NCI-H2196 (cell line): Measurements from ENCODE around the gene KCNMB1.

ENCODE experiments used
- DNase-seq: peaks from one replicate; lab custom pipeline; 2025; ENCODE audit not compliant: unreplicated experiment; lab: John Stamatoyannopoulos, UW

KCNMB1 gene

GRCh38 chr5:170416526-170416925 is 27.4 kb upstream of the KCNMB1 start:
- DNase-seq: no peak

DNA sequence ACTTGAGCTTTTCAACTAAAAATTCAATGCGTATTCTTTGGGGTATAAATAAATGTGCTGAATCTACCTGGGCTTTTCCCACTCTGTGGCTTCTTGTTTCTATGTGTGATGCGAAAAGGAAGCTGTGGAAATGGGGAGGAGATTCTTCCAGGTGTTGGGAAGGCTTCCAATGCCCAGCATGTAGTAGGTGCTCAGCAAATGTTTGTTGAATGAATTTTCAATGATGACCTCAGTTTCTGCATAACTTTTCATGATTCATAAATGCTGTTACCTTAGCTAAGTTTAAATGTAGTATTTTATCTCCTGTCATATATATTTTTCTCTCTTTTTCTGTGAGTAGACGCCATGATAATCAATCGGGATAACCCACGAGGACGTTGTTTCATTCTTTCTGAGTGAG is 25.6 kb upstream of the KCNMB1 start:
- DNase-seq: no peak

DNA sequence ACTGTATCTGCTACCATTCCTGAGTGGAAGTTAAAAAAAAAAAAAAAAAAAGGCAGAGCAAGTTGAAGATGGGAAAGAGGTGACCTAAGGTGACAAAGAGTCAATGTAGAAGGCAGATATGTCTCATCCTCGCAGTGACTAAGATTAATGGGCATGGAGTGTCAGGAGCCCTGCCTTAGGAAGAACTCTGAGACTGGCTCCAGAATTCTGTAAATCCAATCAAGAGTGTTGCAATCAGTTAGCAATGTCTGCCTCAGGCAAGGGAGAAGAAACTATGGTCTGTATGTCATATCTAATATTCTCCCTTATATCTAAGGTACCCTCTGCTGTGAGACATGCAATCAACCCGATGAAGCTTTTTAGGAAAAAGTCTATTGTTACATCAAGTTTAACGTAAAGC is 24.7 kb upstream of the KCNMB1 start:
- DNase-seq: no peak

DNA sequence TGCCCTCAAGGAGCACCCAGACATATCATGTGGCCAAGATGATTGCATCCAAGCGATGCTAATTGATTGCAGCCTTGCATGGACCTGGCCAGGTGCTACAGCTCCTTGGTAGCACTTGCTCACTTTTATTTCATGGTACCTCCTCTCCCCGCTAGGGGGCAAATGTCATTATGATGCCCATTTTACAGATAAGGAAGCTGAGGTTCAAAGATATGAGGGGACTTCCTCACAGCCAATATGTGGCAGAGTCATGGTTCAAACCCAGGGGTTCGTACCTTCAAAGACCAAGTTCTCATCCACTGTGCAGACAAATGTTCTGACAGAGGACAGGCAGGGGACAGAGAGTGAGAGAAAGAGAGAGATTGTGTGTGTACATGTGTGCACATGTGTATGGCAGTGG is 21.9 kb upstream of the KCNMB1 start:
- DNase-seq: no peak

DNA sequence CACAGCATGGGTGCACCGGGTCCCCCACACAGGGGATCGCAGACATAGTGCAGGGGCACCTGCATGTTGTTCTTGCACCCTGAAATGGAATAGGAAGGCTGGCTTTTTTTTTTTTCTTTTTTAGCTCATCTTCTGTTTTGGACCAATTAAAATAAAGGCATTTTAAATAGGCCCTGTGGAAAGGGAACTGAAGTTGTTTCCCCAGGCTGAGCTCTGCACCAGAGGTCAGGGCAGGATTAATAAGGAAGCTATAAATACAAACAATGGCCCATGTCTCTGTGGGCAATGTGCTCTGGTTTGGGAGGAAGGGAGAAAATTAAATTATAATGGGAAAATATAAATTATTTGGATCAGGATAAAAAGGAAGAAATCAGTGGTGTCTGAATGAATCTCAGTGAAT is 21.2 kb upstream of the KCNMB1 start:
- no peak for DNase-seq

DNA sequence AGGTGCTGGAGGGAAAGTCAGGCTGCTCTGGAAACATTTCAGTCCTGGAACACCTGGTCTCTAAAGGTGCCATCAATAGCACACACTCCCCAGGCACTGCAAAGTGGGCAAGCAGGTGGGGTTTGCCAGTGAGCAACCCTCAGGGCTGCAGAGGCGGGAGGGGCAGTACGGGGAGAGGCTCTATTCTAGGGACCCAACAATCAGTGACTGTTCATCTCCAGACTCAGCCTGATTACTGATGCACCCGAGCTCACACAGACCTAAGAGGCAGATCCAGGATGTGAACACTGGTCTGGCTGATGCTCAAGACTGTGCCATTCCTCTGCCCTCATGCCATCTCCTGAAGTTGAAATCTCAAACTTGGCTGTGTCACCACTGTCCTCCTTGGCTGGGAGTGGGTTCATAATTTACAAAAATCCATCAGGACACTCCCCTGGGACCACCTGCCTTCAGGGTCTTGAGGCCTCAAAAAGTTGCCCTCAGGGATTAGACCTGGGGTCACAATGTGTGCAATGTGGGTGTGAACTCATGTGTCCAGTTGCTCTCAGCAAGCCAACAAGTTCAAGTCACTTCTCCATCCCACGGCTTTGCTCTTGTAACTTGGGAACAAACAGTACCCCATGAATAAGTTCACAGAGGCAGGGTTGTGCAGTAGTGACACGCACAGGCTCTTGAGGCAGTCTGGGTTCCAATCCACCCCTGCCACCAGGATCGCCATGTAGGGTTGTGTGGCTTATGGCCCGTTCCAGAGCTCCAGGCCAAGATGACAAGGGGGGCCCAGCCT is 19.9 kb upstream of the KCNMB1 start:
- no peak for DNase-seq

DNA sequence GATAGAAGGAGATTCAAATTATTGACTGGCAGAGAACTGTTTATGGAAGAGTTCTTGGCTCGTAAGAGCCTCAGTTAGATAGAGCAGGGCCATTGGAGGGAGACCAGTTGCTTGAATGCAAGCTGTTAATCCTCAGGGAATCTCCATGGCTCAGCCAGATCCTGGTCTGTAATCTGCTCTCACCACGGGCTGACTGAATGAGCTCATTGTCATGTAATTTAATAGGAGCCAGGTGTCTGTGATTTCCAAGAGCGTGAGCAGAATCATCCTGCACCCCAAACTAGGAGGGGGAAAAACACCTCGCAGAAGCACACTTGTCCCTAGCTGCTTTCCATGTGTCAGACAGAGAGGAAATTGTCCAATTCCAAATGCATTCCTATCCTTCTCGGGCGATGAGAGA is 19.1 kb upstream of the KCNMB1 start:
- no peak for DNase-seq

DNA sequence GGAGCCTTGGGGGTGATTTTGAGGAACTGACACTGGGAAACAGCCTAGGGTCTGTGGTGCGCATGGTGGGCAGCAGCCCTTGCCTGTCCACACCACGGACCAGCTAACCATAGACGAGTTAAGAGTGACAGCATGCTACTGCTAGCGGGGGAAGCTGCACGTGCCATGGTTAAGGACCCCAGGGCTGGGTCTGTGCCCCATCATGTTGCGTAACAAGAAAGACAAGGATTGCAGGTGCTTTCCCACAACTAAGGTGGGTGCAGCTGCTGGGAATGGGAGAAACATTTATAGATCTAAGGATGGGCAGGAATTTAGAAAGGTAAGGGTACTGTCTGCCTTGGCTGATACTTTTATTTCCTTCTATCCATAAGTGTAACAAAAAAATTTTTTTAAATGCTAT is 17.9 kb upstream of the KCNMB1 start:
- DNase-seq: no peak

DNA sequence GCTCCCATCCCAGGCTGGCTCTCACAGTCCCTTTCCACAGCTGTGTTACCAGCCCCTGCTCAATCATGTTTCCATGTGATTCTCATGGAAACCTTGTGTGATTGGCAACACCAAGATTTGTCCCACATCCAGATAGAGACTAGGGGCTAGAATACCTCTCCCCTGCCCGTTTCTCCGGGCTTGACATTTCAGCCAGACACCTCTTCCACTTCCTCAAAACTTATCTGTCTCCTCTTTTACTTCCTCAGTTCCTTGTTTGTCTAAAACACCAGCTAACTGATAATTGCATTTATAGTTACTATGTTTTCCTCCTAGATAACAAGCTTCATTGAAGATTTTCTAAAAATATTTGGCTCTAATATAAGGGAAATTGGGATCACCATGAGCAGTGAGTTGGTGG is 16.6 kb upstream of the KCNMB1 start:
- no peak for DNase-seq

DNA sequence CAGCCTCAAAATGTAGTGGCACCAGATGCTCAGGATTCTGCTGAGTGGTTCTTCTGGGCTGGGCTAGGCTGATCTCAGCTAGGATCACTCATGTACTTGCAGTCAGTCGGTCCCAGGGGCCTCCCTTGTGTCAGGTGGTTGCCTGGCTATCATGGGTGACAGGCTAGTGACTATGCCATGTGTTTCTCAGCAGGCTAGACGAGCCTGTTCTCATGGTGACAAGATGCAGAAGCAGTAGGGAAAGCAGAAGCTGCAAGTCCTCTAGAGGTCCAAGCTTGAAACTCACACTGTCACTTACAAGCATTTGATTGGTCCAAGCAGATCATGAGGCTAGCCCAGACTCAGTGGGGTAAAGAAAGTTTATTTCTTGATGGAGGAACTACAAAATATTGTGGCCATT is 15.2 kb upstream of the KCNMB1 start:
- no peak for DNase-seq

DNA sequence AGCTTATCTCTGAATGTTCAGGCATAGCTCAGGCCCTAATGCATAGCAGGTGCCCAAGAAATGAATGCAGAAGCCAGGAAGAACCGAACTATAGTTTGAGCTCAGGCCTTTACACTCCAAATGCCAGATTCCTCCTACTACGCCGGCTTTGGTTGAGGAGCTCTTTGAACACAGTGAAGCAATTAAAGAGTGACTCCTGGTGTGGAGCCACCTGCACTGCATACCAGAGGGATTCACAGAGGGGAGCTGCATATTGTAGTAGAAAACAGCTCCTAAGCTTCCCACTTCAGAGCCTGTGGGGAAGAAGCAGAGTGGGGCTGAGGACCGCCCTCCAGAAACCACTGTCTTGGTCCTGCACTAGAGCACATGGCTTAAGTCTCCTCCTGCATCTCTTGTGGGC is 14.5 kb upstream of the KCNMB1 start:
- no peak for DNase-seq

- no peak for DNase-seq
Observed at GRCh38 chr5:170402508-170402907, 13.3 kb upstream of the KCNMB1 start.

DNA sequence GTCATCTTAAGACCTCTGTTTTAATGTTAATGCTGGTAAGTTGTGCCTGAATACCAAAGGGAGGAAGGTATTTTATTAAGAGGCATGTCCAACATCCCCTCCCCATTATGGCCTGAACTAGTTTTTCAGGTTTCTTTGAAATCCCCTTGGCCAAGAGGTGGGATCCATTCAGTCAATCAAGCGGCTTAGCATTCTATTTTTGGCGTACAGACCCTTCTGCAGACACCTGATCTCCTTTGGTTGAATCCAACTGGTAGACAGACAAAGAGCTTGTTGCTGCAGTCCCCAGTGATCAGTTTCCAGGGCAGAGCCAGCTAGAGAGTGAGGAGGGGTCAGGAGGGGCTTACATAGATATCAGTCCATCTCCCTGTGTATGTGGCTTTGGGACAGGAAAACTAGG is 7.9 kb upstream of the KCNMB1 start:
- no peak for DNase-seq

- DNase-seq: no peak
Observed at GRCh38 chr5:170393958-170394357, 4.8 kb upstream of the KCNMB1 start.

GRCh38 chr5:170393235-170393634 is 4.1 kb upstream of the KCNMB1 start:
- DNase-seq: no peak

- DNase-seq: no peak
Observed at GRCh38 chr5:170390472-170390871, 1.3 kb upstream of the KCNMB1 start.

GRCh38 chr5:170389550-170389892 is 354 bp upstream of the KCNMB1 start:
- no peak for DNase-seq

GRCh38 chr5:170387775-170388639 is 1.2 kb downstream of the KCNMB1 start:
- no peak for DNase-seq

DNA sequence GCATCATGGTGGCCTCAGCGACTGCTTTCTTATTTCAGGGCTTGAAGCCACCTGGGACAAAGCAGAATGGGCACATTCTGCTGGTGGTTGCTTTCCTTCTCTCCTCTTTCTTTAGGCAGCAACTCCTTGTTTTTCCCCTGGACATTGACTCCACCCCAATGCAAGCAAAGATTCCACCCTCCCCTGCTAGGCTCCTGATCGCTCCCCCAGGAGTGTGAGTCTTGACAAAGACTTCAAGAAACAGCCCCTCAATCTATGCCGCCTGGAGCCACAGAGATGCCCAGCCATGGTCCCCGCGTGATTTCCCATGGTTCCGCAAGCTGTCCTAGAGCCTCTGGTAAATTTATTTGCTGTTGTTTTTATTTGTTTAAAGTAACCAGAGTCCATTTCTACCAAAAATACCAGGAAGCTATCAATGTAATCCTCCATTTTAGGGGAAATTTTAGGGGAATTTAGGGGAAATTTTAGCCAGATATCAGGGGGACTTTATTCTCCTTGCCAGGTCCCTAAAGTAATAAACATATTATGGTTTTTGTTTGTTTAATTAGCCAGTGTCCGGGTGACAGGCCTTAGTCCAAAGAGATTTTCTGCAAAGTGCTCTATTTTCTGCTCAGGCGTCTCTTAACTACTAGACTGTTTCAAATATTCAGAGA is 2.3 kb downstream of the KCNMB1 start:
- no peak for DNase-seq

- DNase-seq: no peak
Observed at GRCh38 chr5:170383227-170383626, 5.9 kb downstream of the KCNMB1 start.

DNA sequence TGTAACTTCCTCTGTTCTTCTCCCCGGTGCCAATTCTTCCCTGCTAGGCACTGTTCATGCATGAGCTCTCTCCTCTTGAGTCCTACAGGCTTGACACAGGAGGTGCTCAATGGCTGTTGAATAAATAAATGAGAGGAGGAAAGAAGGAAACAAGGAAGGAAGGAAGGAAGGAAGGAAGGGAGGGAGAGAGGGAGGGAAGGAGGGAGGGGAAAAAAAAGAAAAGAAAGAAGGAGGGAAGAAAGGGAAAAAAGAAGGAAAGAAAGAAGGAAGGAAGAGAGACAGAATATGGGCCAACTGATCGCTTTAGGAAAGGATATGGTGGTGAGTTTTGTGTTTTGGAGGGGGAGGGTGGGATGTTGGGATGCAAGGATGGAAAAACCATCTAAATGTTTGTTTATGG is 6.4 kb downstream of the KCNMB1 start:
- no peak for DNase-seq

DNA sequence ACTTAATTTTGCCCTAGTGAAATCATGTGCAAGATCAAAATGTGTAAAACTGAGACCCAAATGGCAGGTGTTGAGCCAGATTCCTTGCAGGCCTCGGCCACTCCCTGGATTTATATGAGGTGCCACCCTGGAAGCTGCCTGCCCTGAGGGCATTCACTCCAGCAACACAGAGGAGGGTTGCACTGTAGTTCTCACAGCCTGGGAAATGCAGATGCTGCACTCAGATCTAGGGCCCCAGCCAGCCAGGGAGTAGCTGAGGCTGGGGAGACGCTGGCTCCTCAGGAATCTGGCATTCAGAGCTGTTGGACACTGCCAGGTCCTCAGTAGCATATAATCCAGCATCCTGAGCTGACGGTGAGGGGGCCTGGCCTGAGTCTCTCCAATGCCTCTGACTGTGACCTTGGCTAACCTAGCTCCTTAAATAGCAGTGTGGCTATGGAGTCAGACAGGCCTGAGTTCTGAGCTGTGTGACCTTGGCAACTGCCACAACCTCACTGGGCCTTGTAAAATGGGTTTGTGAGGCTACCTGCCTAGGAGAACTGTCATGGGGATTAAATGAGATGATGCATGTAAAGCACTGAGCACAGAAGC is 8.7 kb downstream of the KCNMB1 start:
- DNase-seq: no peak
